Measurements from ENCODE around the gene TCF20. TPM values are rescaled to one million over a fixed set of nuclear protein-coding genes. Genes with fewer than 3 reads are reported as not detected.

Gene TCF20
- total RNA-seq, 6 experiments from 2014 or later = 15.4 to 20.5 (median 18.5) TPM

GRCh38 chr22:42287174-42287890 is 16.9 kb upstream of the TCF20 start:
- Histone ChIP-seq H3K9me3 (no peaks in the 10 kb centered on the region), H3K27ac (no peak overlapping the region), H3K4me3 (no peak overlapping the region), H3K4me1 (peaks cover 0 to 11% (median 3%) of the 10 kb centered on the region in 4 donors), H3K36me3 (no peaks in the 10 kb centered on the region), H3K27me3 (peaks cover 0 to 4% of the 10 kb centered on the region in 2 donors)
- ATAC-seq (no peak), DNase-seq (peak in 1 of 3 donors; percentile 9)
- intact Hi-C loops (cut with DNase I) = no loop called here
- 66% methylated on average over 6 of the region's 8 CpGs for WGBS (ENCODE audit: insufficient coverage, low coverage, low lambda C conversion rate, missing lambda C conversion rate)
- TF ChIP-seq CTCF (IDR thresholded peaks at IDR 0.05) (no peak), POLR2A (IDR thresholded peaks at IDR 0.05) (no peak)

GRCh38 chr22:42286205-42286604 is 15.8 kb upstream of the TCF20 start:
- WGBS (ENCODE audit: insufficient coverage, low coverage, low lambda C conversion rate, missing lambda C conversion rate) = 80% methylated on average over 3 of the region's 3 CpGs
- no peak overlapping the region for H3K4me3 ChIP-seq
- H3K27ac ChIP-seq = no peak overlapping the region
- peaks cover 0 to 17% (median 3%) of the 10 kb centered on the region in 4 donors for H3K4me1 ChIP-seq
- H3K36me3 ChIP-seq = no peaks in the 10 kb centered on the region
- H3K27me3 ChIP-seq = peaks cover 0 to 4% of the 10 kb centered on the region in 2 donors
- intact Hi-C loops (cut with DNase I) = no loop called here
- no peaks in the 10 kb centered on the region for H3K9me3 ChIP-seq
- DNase-seq (no peak), ATAC-seq (no peak)
- no peak for TF ChIP-seq CTCF (IDR thresholded peaks at IDR 0.05)
- TF ChIP-seq POLR2A (IDR thresholded peaks at IDR 0.05) = no peak

GRCh38 chr22:42285604-42286003 is 15.2 kb upstream of the TCF20 start:
- Histone ChIP-seq H3K36me3 (no peaks in the 10 kb centered on the region), H3K27me3 (peaks cover 0 to 4% of the 10 kb centered on the region in 2 donors), H3K9me3 (no peaks in the 10 kb centered on the region), H3K4me3 (no peak overlapping the region), H3K4me1 (peaks cover 0 to 17% (median 3%) of the 10 kb centered on the region in 4 donors), H3K27ac (no peak overlapping the region)
- DNase-seq (no peak), ATAC-seq (no peak)
- intact Hi-C loops (cut with DNase I) = no loop called here
- TF ChIP-seq CTCF (IDR thresholded peaks at IDR 0.05) (no peak), POLR2A (IDR thresholded peaks at IDR 0.05) (no peak)
- 90% methylated on average over 5 of the region's 5 CpGs for WGBS (ENCODE audit: insufficient coverage, low coverage, low lambda C conversion rate, missing lambda C conversion rate)

GRCh38 chr22:42284643-42285181 is 14.3 kb upstream of the TCF20 start:
- TF ChIP-seq CTCF (IDR thresholded peaks at IDR 0.05) (no peak), POLR2A (IDR thresholded peaks at IDR 0.05) (no peak)
- Histone ChIP-seq H3K36me3 (no peaks in the 10 kb centered on the region), H3K4me3 (no peak overlapping the region), H3K27me3 (peaks cover 0 to 4% of the 10 kb centered on the region in 2 donors), H3K27ac (no peak overlapping the region), H3K9me3 (no peaks in the 10 kb centered on the region), H3K4me1 (peaks cover 0 to 17% (median 3%) of the 10 kb centered on the region in 4 donors)
- ATAC-seq = no peak
- peak in 1 of 3 donors; percentile 13 for DNase-seq
- intact Hi-C loops (cut with DNase I) = no loop called here
- no CpG with 5 or more reads among the region's 14 CpGs for WGBS (ENCODE audit: insufficient coverage, low coverage, low lambda C conversion rate, missing lambda C conversion rate)

Data from right lobe of liver (tissue), 6 donors.